B cell (primary cell): ENCODE measurements around the gene EXT2. TPM values are rescaled to one million over a fixed set of nuclear protein-coding genes. Genes with fewer than 3 reads are reported as not detected.

Source experiments
- ATAC-seq: fragments of 200-7000 bp; cut with Tn5 transposase; one replicate; pipeline ENCODE4 v1.10.0; 2021; ENCODE audit warnings: low read depth, mild to moderate bottlenecking, moderate number of reproducible peaks, moderate library complexity
- CTCF ChIA-PET: fragments of 350-600 bp; sonication (Branson Sonifier 250); formaldehyde crosslinking; loops from one replicate; lab custom pipeline; 2021; ENCODE audit warnings: antibody characterized with exemption, inconsistent platforms; lab: Charles Lee
- POLR2A ChIA-PET: fragments of 350-600 bp; sonication (Branson Sonifier 250); formaldehyde crosslinking; loops from one replicate; lab custom pipeline; 2021; ENCODE audit warnings: antibody characterized with exemption; lab: Charles Lee
- DNase-seq: peaks from one replicate; pipeline ENCODE4 v3.0.0; 2013
- H2AFZ ChIP-seq: 2 replicates; pipeline ENCODE4 v1.6.1; 2012; ENCODE audit warnings: mild to moderate bottlenecking, low read depth, low read length; ENCODE audit not compliant: insufficient read depth, poor library complexity, severe bottlenecking
- H3K27ac ChIP-seq, 2 donors: 1 replicate in 1 of 2; 2 replicates in 1 of 2; pipeline ENCODE4 v1.5.1; 2012 to 2013; ENCODE audit warnings: low read length in 2 of 2, mild to moderate bottlenecking in 2 of 2, moderate library complexity in 1 of 2
- H3K27me3 ChIP-seq, 4 experiments: fragments of 200-600 bp in 1 of 4; sonication (generic) in 1 of 4; replicated peaks in 1 of 4; 1 replicate in 2 of 4; 2 replicates in 2 of 4; pipeline versions ENCODE4 v1.6.1 to v1.7.0; 2013 to 2016; ENCODE audit warnings: low read length in 3 of 4, mild to moderate bottlenecking in 2 of 4, mixed read lengths in 1 of 4, moderate library complexity in 1 of 4; ENCODE audit not compliant: insufficient read depth in 4 of 4, control insufficient read depth in 3 of 4; ENCODE audit errors: control extremely low read depth in 1 of 4
- H3K36me3 ChIP-seq, 2 experiments: replicated peaks in 1 of 2; 1 replicate in 1 of 2; 2 replicates in 1 of 2; pipeline versions ENCODE4 v1.6.1 to v1.7.1; 2013; ENCODE audit warnings: low read length in 1 of 2; ENCODE audit not compliant: insufficient read depth in 2 of 2, control insufficient read depth in 1 of 2; ENCODE audit errors: control extremely low read depth in 1 of 2, extremely low read depth in 1 of 2
- H3K4me1 ChIP-seq, 2 donors: fragments of 200-600 bp in 1 of 2; sonication (generic) in 1 of 2; 1 replicate in 1 of 2; 2 replicates in 1 of 2; pipeline versions ENCODE4 v1.5.1 to v1.6.1; 2013 to 2017; ENCODE audit warnings: low read length in 2 of 2; ENCODE audit not compliant: control insufficient read depth in 2 of 2, insufficient read depth in 2 of 2
- H3K4me2 ChIP-seq: replicated peaks from 2 replicates; pipeline ENCODE3; 2012; ENCODE audit warnings: mild to moderate bottlenecking, low read depth, low read length; ENCODE audit not compliant: poor library complexity, severe bottlenecking
- H3K4me3 ChIP-seq, 5 experiments: fragments of 200-600 bp in 1 of 5; sonication (generic) in 1 of 5; 1 replicate in 3 of 5; 2 replicates in 2 of 5; pipeline versions ENCODE4 v1.5.1 to v1.7.0; 2011 to 2016; ENCODE audit warnings: low read length in 4 of 5, mild to moderate bottlenecking in 4 of 5, low read depth in 2 of 5, control low read depth in 1 of 5, moderate library complexity in 1 of 5; ENCODE audit not compliant: insufficient read depth in 1 of 5; ENCODE audit errors: control extremely low read depth in 1 of 5, extremely low read depth in 1 of 5
- H3K79me2 ChIP-seq: fragments of 200-600 bp; sonication (generic); one replicate; pipeline ENCODE4 v1.6.0; 2016; ENCODE audit warnings: low read length; ENCODE audit not compliant: control insufficient read depth, insufficient read depth
- H3K9ac ChIP-seq: fragments of 200-600 bp; sonication (generic); 2 replicates; pipeline ENCODE4 v1.6.1; 2017; ENCODE audit warnings: mild to moderate bottlenecking, low read length, moderate library complexity
- H3K9me3 ChIP-seq, 3 donors: one replicate each; pipeline versions ENCODE4 v1.6.1 to v1.7.1; 2013; ENCODE audit warnings: low read length in 2 of 3; ENCODE audit not compliant: control insufficient read depth in 2 of 3, insufficient read depth in 1 of 3; ENCODE audit errors: control extremely low read depth in 1 of 3
- H4K20me1 ChIP-seq: 2 replicates; pipeline ENCODE4 v1.6.0; 2012; ENCODE audit warnings: mild to moderate bottlenecking, low read length; ENCODE audit not compliant: insufficient read depth, control insufficient read depth, poor library complexity, severe bottlenecking
- H3K27ac Mint-ChIP-seq: one replicate; pipeline ENCODE4 v1.8.0; 2021; ENCODE audit warnings: mixed read lengths
- H3K27me3 Mint-ChIP-seq: one replicate; pipeline ENCODE4 v1.8.0; 2021; ENCODE audit warnings: mixed read lengths
- H3K4me1 Mint-ChIP-seq: one replicate; pipeline ENCODE4 v1.8.0; 2021; ENCODE audit warnings: mixed read lengths
- H3K4me3 Mint-ChIP-seq: one replicate; pipeline ENCODE4 v1.8.0; 2021; ENCODE audit warnings: mixed read lengths
- H3K9me3 Mint-ChIP-seq: one replicate; pipeline ENCODE4 v1.8.0; 2022; ENCODE audit warnings: mixed read lengths; ENCODE audit not compliant: insufficient read depth
- EZH2 ChIP-seq: IDR thresholded peaks from 2 replicates; pipeline ENCODE4 v1.6.1; 2012; ENCODE audit warnings: borderline replicate concordance, low read depth, mild to moderate bottlenecking, moderate library complexity, low read length; ENCODE audit not compliant: insufficient read depth, poor library complexity, severe bottlenecking
- WGBS: methylation state at CpG from one replicate; pipeline ENCODE4 v1.1.5; 2013; ENCODE audit warnings: missing lambda C conversion rate; ENCODE audit not compliant: insufficient coverage; 5-methylcytosine and 5-hydroxymethylcytosine counted together
- intact Hi-C: fragments of 100-400 bp; cut with micrococcal nuclease; formaldehyde crosslinking; loops from one replicate; pipeline ENCODE4 v1.10.0; 2022
- polyA plus RNA-seq: library from polyadenylated mRNA; depleted of rRNA; stranded (reverse); fragments of >200 nt; gene quantifications from 2 replicates; pipeline ENCODE4 v1.2.3, GENCODE V29; 2012
- total RNA-seq, 2 donors: library from RNA; stranded (reverse); fragments of 120-200 nt in 1 of 2; gene quantifications; 1 replicate in 1 of 2; 2 replicates in 1 of 2; pipeline versions ENCODE4 v1.2.3 to v1.2.4, GENCODE V29; 2013 to 2022
- TF ChIP-seq, protein P1 (sequence below): fragments of 200-600 bp; IDR thresholded peaks from one replicate; pipeline ENCODE4 v1.8.0; 2022; ENCODE audit warnings: antibody characterized with exemption, mild to moderate bottlenecking

Gene EXT2
- total and polyA plus RNA-seq, 2 donors (not counting 1 experiment from before 2014, with no cell fraction given): 11.0 to 27.8 TPM

DNA sequence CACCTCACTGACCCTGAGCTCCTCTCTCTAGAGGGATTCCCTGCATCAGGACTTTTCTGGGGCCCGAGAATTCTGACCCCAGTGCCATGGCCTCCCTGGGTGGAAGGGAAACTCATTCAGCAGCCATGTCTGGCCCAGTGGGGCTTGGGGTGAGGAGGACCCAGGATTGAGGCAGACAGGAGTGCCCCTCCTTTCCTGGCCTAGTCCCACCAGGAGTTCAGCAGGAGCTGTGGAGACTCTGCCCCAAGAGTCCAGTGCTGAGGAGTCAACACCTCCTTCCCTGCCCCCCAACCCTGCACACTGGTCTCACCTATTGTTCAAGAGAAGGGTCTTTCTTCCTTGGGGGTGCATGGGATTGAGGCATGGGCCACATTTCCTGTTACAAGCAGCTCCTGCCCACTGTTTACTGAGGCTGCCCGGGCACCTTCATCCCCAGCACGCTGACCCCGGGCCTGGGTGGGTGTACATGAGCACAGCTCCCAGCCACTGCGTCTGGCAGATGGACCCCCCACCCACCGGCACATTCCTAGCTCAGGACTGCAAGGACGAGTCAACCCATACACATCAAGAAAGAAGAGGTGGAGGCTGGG is 180.6 kb downstream of the EXT2 start:
- no peak for TF ChIP-seq EZH2
- TF ChIP-seq, protein P1, sequence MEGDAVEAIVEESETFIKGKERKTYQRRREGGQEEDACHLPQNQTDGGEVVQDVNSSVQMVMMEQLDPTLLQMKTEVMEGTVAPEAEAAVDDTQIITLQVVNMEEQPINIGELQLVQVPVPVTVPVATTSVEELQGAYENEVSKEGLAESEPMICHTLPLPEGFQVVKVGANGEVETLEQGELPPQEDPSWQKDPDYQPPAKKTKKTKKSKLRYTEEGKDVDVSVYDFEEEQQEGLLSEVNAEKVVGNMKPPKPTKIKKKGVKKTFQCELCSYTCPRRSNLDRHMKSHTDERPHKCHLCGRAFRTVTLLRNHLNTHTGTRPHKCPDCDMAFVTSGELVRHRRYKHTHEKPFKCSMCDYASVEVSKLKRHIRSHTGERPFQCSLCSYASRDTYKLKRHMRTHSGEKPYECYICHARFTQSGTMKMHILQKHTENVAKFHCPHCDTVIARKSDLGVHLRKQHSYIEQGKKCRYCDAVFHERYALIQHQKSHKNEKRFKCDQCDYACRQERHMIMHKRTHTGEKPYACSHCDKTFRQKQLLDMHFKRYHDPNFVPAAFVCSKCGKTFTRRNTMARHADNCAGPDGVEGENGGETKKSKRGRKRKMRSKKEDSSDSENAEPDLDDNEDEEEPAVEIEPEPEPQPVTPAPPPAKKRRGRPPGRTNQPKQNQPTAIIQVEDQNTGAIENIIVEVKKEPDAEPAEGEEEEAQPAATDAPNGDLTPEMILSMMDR: no peak
- Histone ChIP-seq H3K36me3 (no peaks in the 10 kb centered on the region), H3K9ac (no peak overlapping the region), H3K79me2 (no peaks in the 10 kb centered on the region), H3K27ac (no peak overlapping the region), H3K9me3 (peaks cover 0 to 3% (median 0%) of the 10 kb centered on the region in 3 donors), H3K4me3 (no peak overlapping the region), H4K20me1 (no peaks in the 10 kb centered on the region), H3K27me3 (peaks cover 0 to 3% (median 0%) of the 10 kb centered on the region in 4 experiments), H2AFZ (no peak overlapping the region), H3K4me2 (no peak overlapping the region), H3K4me1 (no peaks in the 10 kb centered on the region)
- Mint-ChIP-seq H3K4me3 (no peak overlapping the region), H3K4me1 (no peaks in the 10 kb centered on the region), H3K27ac (no peak overlapping the region), H3K9me3 (no peaks in the 10 kb centered on the region), H3K27me3 (peaks cover 17% of the 10 kb centered on the region)
- ATAC-seq (no peak), DNase-seq (no peak)
- POLR2A ChIA-PET: no interaction called here
- intact Hi-C loops: no loop called here
- 91% methylated on average over 3 of the region's 7 CpGs for WGBS
- CTCF ChIA-PET: interaction anchor here (1.0 kb wide), 1 partner anchor 11 kb away, joined by 3 read pairs; no protein-coding TSS in a partner anchor
